Measurements from ENCODE around the gene SWT1. TPM values are rescaled to one million over a fixed set of nuclear protein-coding genes. Genes with fewer than 3 reads are reported as not detected.

Gene SWT1
- total and polyA plus RNA-seq, 4 experiments from 2014 or later: 5.8 to 10.6 (median 7.8) TPM

DNA sequence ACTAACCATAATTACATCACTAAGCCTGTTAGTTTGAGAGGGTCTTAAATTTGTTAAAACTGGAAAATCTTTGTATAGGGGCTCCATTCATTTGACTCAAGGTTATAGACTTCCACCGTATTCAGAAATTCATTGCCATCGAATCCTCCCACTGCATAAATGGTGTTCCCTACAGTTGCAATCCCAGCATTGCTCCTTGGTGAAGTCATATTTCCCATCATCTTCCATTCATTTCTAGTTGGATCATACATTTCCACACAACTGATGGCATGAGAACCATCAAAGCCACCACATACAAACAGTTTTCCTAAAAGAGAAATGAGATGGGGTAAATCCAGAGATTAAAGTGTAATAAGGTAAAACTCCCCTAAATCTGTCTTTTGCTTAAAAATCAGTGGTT, 141.0 kb downstream of the SWT1 start:
- Mint-ChIP-seq H3K27ac (peak overlapping the region in 4 of 7 donors; percentile 4 to 74 (median 26)), H3K27me3 (no peaks in the 10 kb centered on the region), H3K9me3 (no peaks in the 10 kb centered on the region), H3K36me3 (peaks cover 69 to 87% of the 10 kb centered on the region in 2 donors), H3K4me3 (no peak overlapping the region), H3K4me1 (peaks cover 7 to 18% (median 10%) of the 10 kb centered on the region in 4 donors)
- H3K4me1 ChIP-seq (ENCODE audit: insufficient read depth, low read length): no peaks in the 10 kb centered on the region
- CTCF ChIA-PET (ENCODE audit: partially characterized antibody): interaction anchor here (1.6 kb wide), 1 partner anchor 17 kb away, joined by 5 read pairs; no protein-coding TSS in a partner anchor
- H3K4me3 ChIP-seq (ENCODE audit: low read length in 2 of 2): no peak overlapping the region
- H3K27me3 ChIP-seq (ENCODE audit: insufficient read depth, low read length): no peaks in the 10 kb centered on the region
- no peak overlapping the region for H3K27ac ChIP-seq (ENCODE audit: low read depth, low read length)
- H3K9me3 ChIP-seq (ENCODE audit: control insufficient read depth in 1 of 2, low read length in 2 of 2): no peaks in the 10 kb centered on the region
- peaks cover 62% of the 10 kb centered on the region for H3K36me3 ChIP-seq (ENCODE audit: insufficient read depth, low read length)
- POLR2A ChIA-PET (ENCODE audit: partially characterized antibody): interaction anchor here (1.8 to 2.1 kb wide), 2 partner anchors 16 to 19 kb away, joined by 9 to 11 read pairs; partner anchors contain the start of gene IVNS1ABP
- DNase-seq: no peak
- intact Hi-C loops (cut with micrococcal nuclease): no loop called here

DNA sequence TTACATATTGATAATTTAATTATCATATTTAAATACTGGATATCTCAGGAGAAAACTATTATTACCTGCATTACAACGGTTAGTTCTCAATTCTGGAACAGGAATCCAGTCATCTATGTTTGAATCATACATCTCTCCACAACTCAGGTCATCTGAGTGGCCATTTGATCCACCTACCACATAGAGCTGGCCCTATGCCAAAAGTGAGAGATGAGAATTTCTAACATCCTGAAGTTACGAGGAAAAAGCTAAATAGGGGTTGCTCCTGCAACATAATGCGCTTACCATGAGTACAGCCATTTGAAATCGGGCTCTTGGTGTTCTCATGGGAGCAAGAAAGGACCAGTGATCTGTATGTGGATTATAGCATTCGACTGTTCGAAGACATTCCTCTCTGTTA, 143.2 kb downstream of the SWT1 start:
- Mint-ChIP-seq H3K9me3 (no peaks in the 10 kb centered on the region), H3K4me3 (no peak overlapping the region), H3K36me3 (peaks cover 76 to 91% of the 10 kb centered on the region in 2 donors), H3K27ac (no peak overlapping the region), H3K4me1 (peaks cover 0 to 12% (median 5%) of the 10 kb centered on the region in 4 donors), H3K27me3 (no peaks in the 10 kb centered on the region)
- intact Hi-C loops (cut with micrococcal nuclease): loop anchor here (2.0 kb wide), 1 partner anchor 15 kb away; no protein-coding TSS in a partner anchor
- Histone ChIP-seq H3K4me1 (ENCODE audit: insufficient read depth, low read length) (no peaks in the 10 kb centered on the region), H3K27ac (ENCODE audit: low read depth, low read length) (no peak overlapping the region), H3K9me3 (ENCODE audit: control insufficient read depth in 1 of 2, low read length in 2 of 2) (no peaks in the 10 kb centered on the region), H3K36me3 (ENCODE audit: insufficient read depth, low read length) (peaks cover 76% of the 10 kb centered on the region), H3K4me3 (ENCODE audit: low read length in 2 of 2) (no peak overlapping the region), H3K27me3 (ENCODE audit: insufficient read depth, low read length) (no peaks in the 10 kb centered on the region)
- no peak for DNase-seq
- CTCF ChIA-PET (ENCODE audit: partially characterized antibody): interaction anchor here (1.3 to 4.0 kb wide), 4 partner anchors 12 to 370 kb away, joined by 3 to 17 read pairs (median 10); partner anchors contain the start of gene IVNS1ABP
- POLR2A ChIA-PET (ENCODE audit: partially characterized antibody): interaction anchor here (1.6 to 2.5 kb wide), 2 partner anchors 18 to 19 kb away, joined by 6 to 11 read pairs; partner anchors contain the start of gene IVNS1ABP

DNA sequence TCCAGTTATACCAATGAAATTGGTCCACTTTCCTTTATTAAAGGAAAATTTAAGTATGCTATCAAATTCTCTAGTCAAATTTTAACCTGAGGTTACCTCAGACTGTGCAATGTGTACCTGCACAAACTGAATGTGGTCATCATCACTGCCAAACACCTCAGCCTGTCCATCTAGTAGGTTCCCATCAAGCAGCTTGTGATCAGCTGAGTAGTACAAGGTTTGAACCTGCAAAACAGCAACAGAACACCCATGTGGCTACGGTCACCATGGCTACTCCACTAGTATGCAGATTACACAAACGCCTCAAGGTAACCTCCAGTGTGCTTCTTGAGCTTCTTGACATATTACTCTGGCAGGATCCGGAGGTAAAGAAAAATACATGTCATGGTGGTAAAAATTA, 148.5 kb downstream of the SWT1 start:
- Mint-ChIP-seq H3K4me1 (peaks cover 3 to 13% (median 8%) of the 10 kb centered on the region in 4 donors), H3K27ac (peak overlapping the region in 4 of 7 donors; percentile 25 to 72 (median 39)), H3K27me3 (no peaks in the 10 kb centered on the region), H3K4me3 (no peak overlapping the region), H3K36me3 (peaks cover 70 to 89% of the 10 kb centered on the region in 2 donors), H3K9me3 (no peaks in the 10 kb centered on the region)
- Histone ChIP-seq H3K4me1 (ENCODE audit: insufficient read depth, low read length) (no peaks in the 10 kb centered on the region), H3K9me3 (ENCODE audit: control insufficient read depth in 1 of 2, low read length in 2 of 2) (no peaks in the 10 kb centered on the region), H3K36me3 (ENCODE audit: insufficient read depth, low read length) (peaks cover 80% of the 10 kb centered on the region), H3K4me3 (ENCODE audit: low read length in 2 of 2) (no peak overlapping the region), H3K27me3 (ENCODE audit: insufficient read depth, low read length) (no peaks in the 10 kb centered on the region), H3K27ac (ENCODE audit: low read depth, low read length) (no peak overlapping the region)
- no peak for DNase-seq
- POLR2A ChIA-PET (ENCODE audit: partially characterized antibody): interaction anchor here (0.8 to 2.6 kb wide), 5 partner anchors 12 to 375 kb away, joined by 3 to 12 read pairs (median 5); partner anchors contain the start of gene IVNS1ABP
- intact Hi-C loops (cut with micrococcal nuclease): no loop called here
- CTCF ChIA-PET (ENCODE audit: partially characterized antibody): interaction anchor here (2.3 kb wide), 1 partner anchor 67 kb away, joined by 10 read pairs; no protein-coding TSS in a partner anchor

DNA sequence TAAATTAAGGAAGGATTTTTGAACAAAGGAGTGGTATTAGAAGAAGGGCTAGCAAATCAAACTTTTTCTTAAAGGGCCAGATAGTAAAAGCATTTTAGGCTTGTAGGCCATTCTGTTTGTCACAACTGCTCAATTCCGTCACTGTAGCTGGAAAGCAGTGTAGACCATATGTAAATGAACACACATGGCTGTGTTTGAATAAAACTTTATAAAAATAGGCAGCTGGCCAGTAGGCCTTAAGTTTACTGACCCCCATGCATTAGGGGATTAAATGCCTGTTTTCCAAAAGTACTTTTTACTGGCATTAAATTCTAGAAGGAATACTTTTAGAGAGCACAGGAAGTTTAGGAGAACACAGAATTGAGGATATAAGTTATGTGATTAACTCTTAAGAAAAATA, 151.2 kb downstream of the SWT1 start:
- Mint-ChIP-seq H3K4me1 (peaks cover 17 to 34% (median 26%) of the 10 kb centered on the region in 4 donors), H3K9me3 (peaks cover 0 to 2% (median 0%) of the 10 kb centered on the region in 8 donors), H3K27me3 (no peaks in the 10 kb centered on the region), H3K36me3 (peaks cover 64 to 79% of the 10 kb centered on the region in 2 donors), H3K4me3 (no peak overlapping the region), H3K27ac (peak overlapping the region in 2 of 7 donors; percentile 22 to 38)
- POLR2A ChIA-PET (ENCODE audit: partially characterized antibody): interaction anchor here (1.2 to 2.0 kb wide), 2 partner anchors 9 to 27 kb away, joined by 3 to 7 read pairs; partner anchors contain the start of gene IVNS1ABP
- no peak overlapping the region for H3K4me3 ChIP-seq (ENCODE audit: low read length in 2 of 2)
- no peak for DNase-seq
- H3K9me3 ChIP-seq (ENCODE audit: control insufficient read depth in 1 of 2, low read length in 2 of 2): no peaks in the 10 kb centered on the region
- CTCF ChIA-PET (ENCODE audit: partially characterized antibody): interaction anchor here (1.4 to 1.8 kb wide), 2 partner anchors 70 to 362 kb away, joined by 3 to 5 read pairs; no protein-coding TSS in a partner anchor
- intact Hi-C loops (cut with micrococcal nuclease): no loop called here
- no peak overlapping the region for H3K27ac ChIP-seq (ENCODE audit: low read depth, low read length)
- peaks cover 64% of the 10 kb centered on the region for H3K36me3 ChIP-seq (ENCODE audit: insufficient read depth, low read length)
- H3K4me1 ChIP-seq (ENCODE audit: insufficient read depth, low read length): peaks cover 22% of the 10 kb centered on the region
- H3K27me3 ChIP-seq (ENCODE audit: insufficient read depth, low read length): no peaks in the 10 kb centered on the region

DNA sequence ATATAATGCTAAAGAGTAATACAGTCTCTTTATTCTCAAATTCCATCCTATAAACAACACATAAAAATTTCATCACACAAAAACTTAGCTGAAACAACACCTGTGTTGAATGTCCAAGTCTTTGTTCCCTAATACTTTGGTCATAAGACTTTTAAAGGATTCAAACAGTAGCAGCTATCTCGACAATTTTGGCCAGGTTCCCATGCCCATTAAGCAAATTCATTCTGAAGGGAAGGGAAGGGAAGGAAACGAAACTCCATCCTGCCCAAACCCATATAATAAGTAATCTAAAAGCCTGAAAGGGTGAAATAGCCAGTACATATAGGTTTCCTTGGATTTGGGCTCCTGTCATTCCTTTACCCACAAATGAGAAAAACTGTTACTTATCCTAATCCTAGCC, 152.6 kb downstream of the SWT1 start:
- Mint-ChIP-seq H3K27me3 (no peaks in the 10 kb centered on the region), H3K4me1 (peaks cover 29 to 48% (median 39%) of the 10 kb centered on the region in 4 donors), H3K36me3 (peaks cover 49 to 67% of the 10 kb centered on the region in 2 donors), H3K27ac (peak overlapping the region in 1 of 7 donors; percentile 29), H3K9me3 (peaks cover 0 to 2% (median 0%) of the 10 kb centered on the region in 8 donors), H3K4me3 (no peak overlapping the region)
- no peak for DNase-seq
- Histone ChIP-seq H3K9me3 (ENCODE audit: control insufficient read depth in 1 of 2, low read length in 2 of 2) (no peaks in the 10 kb centered on the region), H3K36me3 (ENCODE audit: insufficient read depth, low read length) (peaks cover 55% of the 10 kb centered on the region), H3K4me3 (ENCODE audit: low read length in 2 of 2) (no peak overlapping the region), H3K27me3 (ENCODE audit: insufficient read depth, low read length) (no peaks in the 10 kb centered on the region), H3K4me1 (ENCODE audit: insufficient read depth, low read length) (peaks cover 36% of the 10 kb centered on the region), H3K27ac (ENCODE audit: low read depth, low read length) (no peak overlapping the region)
- ChIA-PET POLR2A (ENCODE audit: partially characterized antibody) (interaction anchor here (2.0 kb wide), 1 partner anchor 28 kb away, joined by 7 read pairs; no protein-coding TSS in a partner anchor), CTCF (ENCODE audit: partially characterized antibody) (interaction anchor here (0.8 to 1.8 kb wide), 3 partner anchors 69 to 371 kb away, joined by 3 to 6 read pairs (median 5); no protein-coding TSS in a partner anchor)
- intact Hi-C loops (cut with micrococcal nuclease): no loop called here

DNA sequence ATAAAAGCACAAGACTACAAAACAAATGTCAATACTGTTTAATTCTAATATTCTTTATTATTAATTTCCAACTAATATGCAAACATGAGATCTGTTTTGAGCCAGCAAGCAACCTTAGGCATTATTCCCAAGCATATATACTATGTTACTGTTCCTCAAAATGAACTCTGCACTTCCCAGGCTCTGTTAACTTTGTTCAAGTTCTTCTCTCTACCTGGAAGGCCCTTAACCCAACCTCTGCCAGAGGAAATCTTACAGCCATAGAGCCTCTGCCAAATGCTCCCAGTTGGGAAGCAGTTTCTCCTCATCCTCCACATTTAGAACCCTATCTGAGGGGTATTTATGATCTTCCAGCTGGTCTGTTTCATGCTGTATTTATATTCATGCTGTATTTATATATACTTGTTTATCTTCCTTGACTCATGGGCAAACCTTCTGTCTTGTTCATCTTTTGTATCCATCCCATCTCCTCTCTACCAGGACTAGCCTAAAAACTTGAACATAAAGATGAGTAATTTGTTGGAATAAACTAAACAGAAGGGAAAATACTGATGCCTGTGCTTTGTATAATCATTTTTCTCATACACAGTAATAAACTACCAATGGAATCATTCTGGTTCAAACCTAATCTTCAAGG, 154.7 kb downstream of the SWT1 start:
- CTCF ChIA-PET (ENCODE audit: partially characterized antibody): interaction anchor here (0.7 kb wide), 1 partner anchor 284 kb away, joined by 3 read pairs; no protein-coding TSS in a partner anchor
- H3K9me3 Mint-ChIP-seq: peaks cover 0 to 2% (median 0%) of the 10 kb centered on the region in 8 donors
- H3K27me3 Mint-ChIP-seq: no peaks in the 10 kb centered on the region
- H3K36me3 Mint-ChIP-seq: peaks cover 29 to 56% of the 10 kb centered on the region in 2 donors
- Histone ChIP-seq H3K4me3 (ENCODE audit: low read length in 2 of 2) (no peak overlapping the region), H3K9me3 (ENCODE audit: control insufficient read depth in 1 of 2, low read length in 2 of 2) (no peaks in the 10 kb centered on the region), H3K27me3 (ENCODE audit: insufficient read depth, low read length) (no peaks in the 10 kb centered on the region), H3K27ac (ENCODE audit: low read depth, low read length) (no peak overlapping the region), H3K36me3 (ENCODE audit: insufficient read depth, low read length) (peaks cover 37% of the 10 kb centered on the region), H3K4me1 (ENCODE audit: insufficient read depth, low read length) (peaks cover 46% of the 10 kb centered on the region)
- peak overlapping the region in 6 of 7 donors; percentile 10 to 63 (median 28) for H3K27ac Mint-ChIP-seq
- POLR2A ChIA-PET (ENCODE audit: partially characterized antibody): no interaction called here
- H3K4me3 Mint-ChIP-seq: peak overlapping the region in 7 of 8 donors; percentile 4 to 96 (median 58)
- peaks cover 32 to 62% (median 48%) of the 10 kb centered on the region in 4 donors for H3K4me1 Mint-ChIP-seq
- DNase-seq: no peak
- intact Hi-C loops (cut with micrococcal nuclease): no loop called here
